OCI-LY7 (cell line): ENCODE results near the gene PCDHA2. TPM values are rescaled to one million over a fixed set of nuclear protein-coding genes. Genes with fewer than 3 reads are reported as not detected.

Source experiments
- Bru-seq: library from RNA; stranded (reverse); fragments of 400-500 nt; gene quantifications from one replicate; lab custom pipeline; 2021; lab: Mats Ljungman, UMichigan
- BruChase-seq, 2 experiments: library from RNA; stranded (reverse); fragments of 400-500 nt; gene quantifications; one replicate each; lab custom pipeline; 2021; lab: Mats Ljungman, UMichigan
- BruUV-seq: library from RNA; stranded (reverse); fragments of 400-500 nt; replicated peaks from 2 replicates; lab custom pipeline; 2021; lab: Mats Ljungman, UMichigan
- CTCF ChIA-PET: fragments of 300-600 bp; sonication (Branson Sonifier 250); formaldehyde crosslinking; loops from one replicate; lab custom pipeline; 2022; ENCODE audit warnings: antibody characterized with exemption; ENCODE audit not compliant: unreplicated experiment; lab: Charles Lee
- POLR2A ChIA-PET: fragments of 300-600 bp; sonication (Branson Sonifier 250); formaldehyde crosslinking; loops from one replicate; lab custom pipeline; 2022; ENCODE audit warnings: antibody characterized with exemption; lab: Charles Lee
- DNase-seq: peaks from one replicate; pipeline ENCODE4 v3.0.0-alpha.2; 2015; ENCODE audit warnings: low spot score
- H2AFZ ChIP-seq: fragments of 200-600 bp; sonication (generic), shearing (Covaris generic); 2 replicates; pipeline ENCODE4 v1.6.1; 2014; ENCODE audit warnings: mild to moderate bottlenecking, antibody characterized with exemption, low read length, moderate library complexity
- H3K27ac ChIP-seq: fragments of 200-600 bp; sonication (generic); 2 replicates; pipeline ENCODE4 v1.5.1; 2014; ENCODE audit warnings: mixed run types, low read depth, mild to moderate bottlenecking, moderate library complexity, low read length, inconsistent platforms; ENCODE audit not compliant: poor library complexity, severe bottlenecking
- H3K36me3 ChIP-seq: fragments of 200-600 bp; sonication (generic); 2 replicates; pipeline ENCODE4 v1.6.1; 2014; ENCODE audit warnings: mild to moderate bottlenecking, antibody characterized with exemption, low read length, moderate library complexity, mixed read lengths; ENCODE audit not compliant: insufficient read depth
- H3K4me1 ChIP-seq: fragments of 200-600 bp; sonication (generic); 2 replicates; pipeline ENCODE4 v1.5.1; 2014; ENCODE audit warnings: mild to moderate bottlenecking, low read length; ENCODE audit not compliant: insufficient read depth, poor library complexity, severe bottlenecking
- H3K4me2 ChIP-seq: fragments of 200-600 bp; sonication (generic); 2 replicates; pipeline ENCODE4 v1.6.1; 2014; ENCODE audit warnings: mild to moderate bottlenecking, low read length
- H3K4me3 ChIP-seq: fragments of 200-600 bp; sonication (generic); 2 replicates; pipeline ENCODE4 v1.5.1; 2014; ENCODE audit warnings: mild to moderate bottlenecking, low read depth, low read length; ENCODE audit not compliant: poor library complexity, severe bottlenecking
- H3K79me2 ChIP-seq: fragments of 200-600 bp; sonication (generic); 2 replicates; pipeline ENCODE4 v1.6.1; 2016; ENCODE audit warnings: low read depth, mild to moderate bottlenecking, low read length, moderate library complexity, mixed read lengths; ENCODE audit not compliant: insufficient read depth
- H3K9me2 ChIP-seq: fragments of 200-600 bp; sonication (generic); 2 replicates; pipeline ENCODE4 v1.6.1; 2016; ENCODE audit warnings: mild to moderate bottlenecking, low read length, mixed read lengths; ENCODE audit not compliant: insufficient read depth
- H3K9me3 ChIP-seq: fragments of 200-600 bp; sonication (generic); 2 replicates; pipeline ENCODE4 v1.6.1; 2014; ENCODE audit warnings: mild to moderate bottlenecking, mixed run types, low read length, mixed read lengths
- H4K20me1 ChIP-seq: fragments of 200-600 bp; sonication (generic); 2 replicates; pipeline ENCODE4 v1.6.1; 2014; ENCODE audit warnings: mild to moderate bottlenecking, antibody characterized with exemption, low read length, moderate library complexity, mixed read lengths; ENCODE audit not compliant: insufficient read depth
- CTCF ChIP-seq: fragments of 200-600 bp; sonication (generic); conservative IDR thresholded peaks from 2 replicates; pipeline ENCODE4 v1.5.1; 2014; ENCODE audit warnings: mild to moderate bottlenecking, antibody characterized with exemption, low read length, moderate library complexity, mixed read lengths
- EZH2phosphoT487 ChIP-seq: fragments of 200-600 bp; sonication (generic); IDR thresholded peaks from 2 replicates; pipeline ENCODE4 v1.6.1; 2018; ENCODE audit warnings: low read depth, borderline replicate concordance, mild to moderate bottlenecking, mixed run types, antibody characterized with exemption, low read length, moderate library complexity, mixed read lengths
- intact Hi-C: fragments of 100-400 bp; cut with micrococcal nuclease; formaldehyde crosslinking; loops from one replicate; pipeline ENCODE4 v1.10.0; 2022; ENCODE audit not compliant: unreplicated experiment
- long read RNA-seq: library from polyadenylated mRNA; stranded (forward); transcript quantifications from one replicate; pipeline ENCODE4 v2.0.0, GENCODE V29; 2022
- total RNA-seq, 2 experiments: library from RNA; depleted of rRNA in 1 of 2; stranded (reverse); fragments of >200 nt in 1 of 2; shearing (Covaris generic) in 1 of 2; gene quantifications; 2 replicates each; pipeline ENCODE4 v1.2.3, GENCODE V29; 2014 to 2022

Gene PCDHA2
- total RNA-seq (2014; rRNA removed; shearing (Covaris generic)): not detected in 2 replicates
- total RNA-seq (2022): not detected in 2 replicates
- not detected for Bru-seq, nascent RNA
- BruChase-seq, experiment 1, labeled RNA remaining after a 6-hour chase: not detected
- BruChase-seq, experiment 2, labeled RNA remaining after a 2-hour chase: not detected
- long read RNA-seq: 0 reads

- Histone ChIP-seq H3K36me3 (no peaks in the 10 kb centered on the region), H3K9me2 (0 out of 2 replicates have a peak, but pooled peaks cover 2% of the 10 kb centered on the region), H3K79me2 (no peaks in the 10 kb centered on the region), H3K4me3 (no peak within 1 kb of the TSS), H3K4me1 (no peaks in the 10 kb centered on the region), H4K20me1 (no peaks in the 10 kb centered on the region), H2AFZ (no peak within 1 kb of the TSS), H3K27ac (no peak within 1 kb of the TSS), H3K9me3 (no peaks in the 10 kb centered on the region), H3K4me2 (no peak within 1 kb of the TSS)
- intact Hi-C loops: no loop called here
- POLR2A ChIA-PET: no interaction called here
- TF ChIP-seq EZH2phosphoT487 (no peak), CTCF (peak; percentile 47; the same call in 1 of the 2 replicates)
- BruUV-seq: no TSS peak
- no peak for DNase-seq
- CTCF ChIA-PET: no interaction called here
Measured at GRCh38 chr5:140794595-140795258, at the start of gene PCDHA2. TSS of gene PCDHA2 (plus strand) at chr5:140794852.

- H3K79me2 ChIP-seq: no peaks in the 10 kb centered on the region
- no peak overlapping the region for H3K27ac ChIP-seq
- H2AFZ ChIP-seq: no peak overlapping the region
- TF ChIP-seq EZH2phosphoT487 (no peak), CTCF (no peak)
- POLR2A ChIA-PET: no interaction called here
- H4K20me1 ChIP-seq: no peaks in the 10 kb centered on the region
- no peak overlapping the region for H3K4me2 ChIP-seq
- 0 out of 2 replicates have a peak, but pooled peaks cover 10% of the 10 kb centered on the region for H3K9me3 ChIP-seq
- no peaks in the 10 kb centered on the region for H3K9me2 ChIP-seq
- intact Hi-C loops: no loop called here
- H3K4me3 ChIP-seq: no peak overlapping the region
- CTCF ChIA-PET: no interaction called here
- no peak for DNase-seq
- H3K4me1 ChIP-seq: no peaks in the 10 kb centered on the region
- no TSS peak for BruUV-seq
- no peaks in the 10 kb centered on the region for H3K36me3 ChIP-seq
Measured at GRCh38 chr5:140753561-140753960, 41.1 kb upstream of the PCDHA2 start.
